Spinal cord (tissue), 10 donors: ENCODE results near the gene PLA1A. TPM values are rescaled to one million over a fixed set of nuclear protein-coding genes. Genes with fewer than 3 reads are reported as not detected.

Source experiments
- DNase-seq, 6 donors: peaks; one replicate each; pipeline versions ENCODE4 v3.0.0 to v3.0.0-alpha.2; 2013 to 2015; ENCODE audit warnings: low spot score in 6 of 6, low read depth in 4 of 6
- H3K27ac ChIP-seq: one replicate; pipeline ENCODE4 v1.5.1; 2013; ENCODE audit warnings: low read depth, low read length, control low read depth
- H3K27me3 ChIP-seq: one replicate; pipeline ENCODE4 v1.6.1; 2013; ENCODE audit warnings: low read length; ENCODE audit not compliant: control insufficient read depth, insufficient read depth
- H3K36me3 ChIP-seq: one replicate; pipeline ENCODE4 v1.6.1; 2013; ENCODE audit warnings: low read length; ENCODE audit not compliant: control insufficient read depth, insufficient read depth
- H3K4me1 ChIP-seq: one replicate; pipeline ENCODE4 v1.6.1; 2013; ENCODE audit warnings: low read length; ENCODE audit not compliant: control insufficient read depth, insufficient read depth
- H3K4me3 ChIP-seq: one replicate; pipeline ENCODE4 v1.5.1; 2013; ENCODE audit warnings: low read depth, low read length, control low read depth
- H3K9me3 ChIP-seq: one replicate; pipeline ENCODE4 v1.6.1; 2013; ENCODE audit warnings: low read length; ENCODE audit not compliant: control insufficient read depth, insufficient read depth
- WGBS: methylation state at CpG from one replicate; pipeline ENCODE4 v1.1.5; 2013; ENCODE audit warnings: missing lambda C conversion rate; ENCODE audit not compliant: insufficient coverage; 5-methylcytosine and 5-hydroxymethylcytosine counted together
- polyA plus RNA-seq, 2 donors: library from polyadenylated mRNA; unstranded; fragments of 120-200 nt; gene quantifications; one replicate each; pipeline ENCODE4 v1.2.1, GENCODE V29; 2013; ENCODE audit not compliant: insufficient read length in 2 of 2
- total RNA-seq, 2 donors: library from RNA; depleted of rRNA in 1 of 2; stranded (reverse); fragments of 120-200 nt in 1 of 2; fragments of >200 nt in 1 of 2; gene quantifications; one replicate each; pipeline versions ENCODE4 v1.2.3 to v1.2.4, GENCODE V29; 2013 to 2014
- donor health status: healthy.

Gene PLA1A
- total and polyA plus RNA-seq, 4 donors: 0.41 to 1.9 (median 0.57) TPM

- DNase-seq: no peak
- no peaks in the 10 kb centered on the region for H3K9me3 ChIP-seq
- no peaks in the 10 kb centered on the region for H3K27me3 ChIP-seq
- WGBS: no CpG with 5 or more reads among the region's 4 CpGs
- no peak overlapping the region for H3K27ac ChIP-seq
- H3K4me3 ChIP-seq: no peak overlapping the region
- H3K4me1 ChIP-seq: no peaks in the 10 kb centered on the region
- no peaks in the 10 kb centered on the region for H3K36me3 ChIP-seq
Observed at GRCh38 chr3:119657887-119658702, 60.4 kb downstream of the PLA1A start.

GRCh38 chr3:119658994-119659393 lies 61.3 kb downstream of the PLA1A start:
- DNase-seq: no peak
- Histone ChIP-seq H3K4me3 (no peak overlapping the region), H3K4me1 (no peaks in the 10 kb centered on the region), H3K27ac (no peak overlapping the region), H3K9me3 (no peaks in the 10 kb centered on the region), H3K36me3 (no peaks in the 10 kb centered on the region), H3K27me3 (no peaks in the 10 kb centered on the region)
- 100% methylated on average over 1 of the region's 2 CpGs for WGBS

DNA sequence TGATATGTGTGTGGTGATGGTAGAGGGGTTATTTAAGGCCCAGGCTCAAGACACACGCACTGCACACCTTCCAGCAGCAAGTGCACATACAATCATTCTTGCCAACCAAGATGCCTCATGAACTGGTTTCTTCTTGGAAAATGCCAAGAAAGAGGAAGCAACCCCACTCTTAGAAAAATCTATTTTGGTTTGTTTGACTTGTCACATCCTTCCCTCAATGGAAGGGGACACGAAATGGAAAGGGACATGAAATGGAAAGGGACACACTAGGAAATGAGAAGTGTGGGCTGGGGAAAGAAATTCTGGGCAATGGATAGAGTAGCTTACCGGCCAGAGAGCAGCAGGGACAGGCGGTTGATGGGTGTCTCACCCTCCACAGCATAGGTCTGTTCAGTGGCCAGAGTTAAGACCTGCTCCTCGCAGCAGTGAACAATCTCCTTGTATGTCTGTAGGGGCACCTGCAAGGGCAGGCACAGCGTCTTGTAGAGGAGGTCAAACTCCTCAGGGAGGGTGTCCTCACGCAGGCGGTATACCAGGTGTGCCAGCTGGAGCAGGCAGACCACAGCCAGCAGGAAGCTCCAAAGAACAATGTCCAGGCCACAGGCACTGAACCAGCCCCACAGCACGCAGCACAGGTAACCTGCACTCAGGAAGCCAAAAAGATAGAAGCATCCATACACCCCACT lies 62.1 kb downstream of the PLA1A start:
- H3K36me3 ChIP-seq: no peaks in the 10 kb centered on the region
- DNase-seq: no peak
- WGBS: 94% methylated on average over 6 of the region's 9 CpGs
- H3K4me3 ChIP-seq: no peak overlapping the region
- no peaks in the 10 kb centered on the region for H3K9me3 ChIP-seq
- H3K27me3 ChIP-seq: no peaks in the 10 kb centered on the region
- H3K4me1 ChIP-seq: no peaks in the 10 kb centered on the region
- H3K27ac ChIP-seq: no peak overlapping the region

- H3K4me1 ChIP-seq: no peaks in the 10 kb centered on the region
- no peak within 1 kb of the TSS for H3K4me3 ChIP-seq
- no peaks in the 10 kb centered on the region for H3K9me3 ChIP-seq
- no peaks in the 10 kb centered on the region for H3K27me3 ChIP-seq
- no peak within 1 kb of the TSS for H3K27ac ChIP-seq
- no peaks in the 10 kb centered on the region for H3K36me3 ChIP-seq
- no peak for DNase-seq
- WGBS: 82% methylated on average over 2 of the region's 9 CpGs
Observed at GRCh38 chr3:119660474-119661440, 63.1 kb downstream of the PLA1A start, which contains the start of gene POPDC2. Gene POPDC2, minus strand, starts transcription at chr3:119660589. Its CDS starts 166 bp downstream, at chr3:119660423.

DNA sequence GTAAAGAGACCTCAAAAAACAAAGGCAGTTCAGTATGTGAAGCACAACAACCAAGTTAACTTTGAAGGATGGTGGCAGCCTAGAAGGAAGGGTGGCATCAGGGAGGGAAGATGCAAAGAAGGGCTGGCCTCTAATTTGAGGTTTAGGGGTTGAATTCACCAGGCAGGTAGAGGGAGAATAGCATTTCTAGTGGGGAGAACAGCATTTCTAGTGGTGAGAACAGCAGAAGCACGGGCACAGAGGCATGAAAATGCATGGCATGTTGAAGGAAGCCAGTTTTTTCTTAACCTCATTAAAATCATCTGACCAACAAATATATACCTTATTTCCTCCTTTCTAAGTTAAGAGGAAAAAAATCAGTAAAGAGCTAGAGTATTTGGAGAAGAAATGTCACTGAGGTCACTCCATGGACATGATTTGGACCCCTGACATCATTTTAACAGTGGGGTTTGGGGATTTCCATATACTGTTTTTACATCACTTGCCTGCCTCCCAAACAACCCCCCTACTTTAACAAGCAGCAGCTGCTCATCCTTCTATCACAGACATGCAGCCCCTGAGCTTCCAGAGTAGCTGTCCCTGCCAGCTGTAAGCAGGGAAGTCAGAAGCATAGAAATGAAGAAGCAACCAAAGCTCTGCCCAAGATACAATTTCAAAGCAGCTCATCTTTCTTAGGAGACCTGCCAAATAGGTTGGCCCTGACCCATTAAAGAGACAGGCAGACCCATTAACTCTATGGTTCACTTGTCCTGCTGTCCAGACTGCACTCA lies 65.1 kb downstream of the PLA1A start:
- WGBS: no CpG with 5 or more reads among the region's 1 CpG
- DNase-seq: peak in 2 of 6 donors; percentile 8 to 30
- no peak overlapping the region for H3K27ac ChIP-seq

GRCh38 chr3:119663885-119664284 lies 66.2 kb downstream of the PLA1A start:
- H3K9me3 ChIP-seq: no peaks in the 10 kb centered on the region
- no peak overlapping the region for H3K4me3 ChIP-seq
- no CpG with 5 or more reads among the region's 2 CpGs for WGBS
- no peaks in the 10 kb centered on the region for H3K36me3 ChIP-seq
- H3K4me1 ChIP-seq: no peaks in the 10 kb centered on the region
- no peak for DNase-seq
- H3K27me3 ChIP-seq: no peaks in the 10 kb centered on the region
- H3K27ac ChIP-seq: no peak overlapping the region

More for the DNA sequence above, 65.1 kb downstream of the PLA1A start:
- no peaks in the 10 kb centered on the region for H3K4me1 ChIP-seq
- no peak overlapping the region for H3K4me3 ChIP-seq
- H3K36me3 ChIP-seq: no peaks in the 10 kb centered on the region
- H3K27me3 ChIP-seq: no peaks in the 10 kb centered on the region
- H3K9me3 ChIP-seq: no peaks in the 10 kb centered on the region

DNA sequence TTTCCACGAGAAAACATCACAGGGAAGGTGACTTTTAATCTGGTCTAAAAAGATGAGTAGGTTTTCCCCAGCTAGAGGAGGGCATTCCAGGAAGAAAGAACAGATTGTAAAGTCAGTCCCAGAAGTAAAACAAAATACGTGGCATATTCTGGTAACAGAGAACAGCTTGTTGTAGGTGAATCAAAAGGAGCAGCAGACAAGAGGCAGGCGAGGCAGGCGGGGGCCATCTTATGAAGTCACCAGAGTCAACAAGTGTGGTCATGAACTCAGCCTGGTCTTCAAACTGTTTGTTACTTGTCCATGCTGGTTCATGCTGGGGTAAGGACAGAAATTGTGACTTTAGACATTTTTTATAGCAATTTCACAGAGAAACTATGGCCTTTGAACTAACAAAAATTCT lies 66.7 kb downstream of the PLA1A start:
- 93% methylated on average over 4 of the region's 4 CpGs for WGBS
- no peaks in the 10 kb centered on the region for H3K4me1 ChIP-seq

GRCh38 chr3:119664850-119665379 lies 67.2 kb downstream of the PLA1A start:
- WGBS: 94% methylated on average over 4 of the region's 4 CpGs

More for the DNA sequence above, 66.7 kb downstream of the PLA1A start:
- no peaks in the 10 kb centered on the region for H3K27me3 ChIP-seq
- no peak for DNase-seq
- H3K4me3 ChIP-seq: no peak overlapping the region
- no peak overlapping the region for H3K27ac ChIP-seq
- H3K9me3 ChIP-seq: no peaks in the 10 kb centered on the region
- H3K36me3 ChIP-seq: no peaks in the 10 kb centered on the region

More at GRCh38 chr3:119664850-119665379, 67.2 kb downstream of the PLA1A start:
- no peak for DNase-seq
- no peaks in the 10 kb centered on the region for H3K27me3 ChIP-seq
- H3K36me3 ChIP-seq: no peaks in the 10 kb centered on the region
- no peak overlapping the region for H3K27ac ChIP-seq
- H3K4me3 ChIP-seq: no peak overlapping the region
- no peaks in the 10 kb centered on the region for H3K4me1 ChIP-seq
- H3K9me3 ChIP-seq: no peaks in the 10 kb centered on the region
